D721Med (cell line): Measurements from ENCODE around the gene ANTXR2.

Source experiments
- DNase-seq: peaks from one replicate; pipeline ENCODE4 v3.0.0; 2011; ENCODE audit warnings: low spot score; ENCODE audit not compliant: insufficient read length
- FAIRE-seq: peaks from 2 replicates; lab custom pipeline; 2011; peaks lifted over from hg19 to GRCh38; lab: Jason Lieb, UNC
- TF ChIP-seq, protein P1 (sequence below): IDR thresholded peaks from 2 replicates; pipeline ENCODE4 v1.5.1; 2012; ENCODE audit warnings: mild to moderate bottlenecking, control low read depth; ENCODE audit not compliant: insufficient read depth; ENCODE audit errors: missing control alignments

The ANTXR2 gene

GRCh38 chr4:80092088-80092487 is 19.1 kb upstream of the ANTXR2 start:
- DNase-seq: no peak
- TF ChIP-seq, protein P1, sequence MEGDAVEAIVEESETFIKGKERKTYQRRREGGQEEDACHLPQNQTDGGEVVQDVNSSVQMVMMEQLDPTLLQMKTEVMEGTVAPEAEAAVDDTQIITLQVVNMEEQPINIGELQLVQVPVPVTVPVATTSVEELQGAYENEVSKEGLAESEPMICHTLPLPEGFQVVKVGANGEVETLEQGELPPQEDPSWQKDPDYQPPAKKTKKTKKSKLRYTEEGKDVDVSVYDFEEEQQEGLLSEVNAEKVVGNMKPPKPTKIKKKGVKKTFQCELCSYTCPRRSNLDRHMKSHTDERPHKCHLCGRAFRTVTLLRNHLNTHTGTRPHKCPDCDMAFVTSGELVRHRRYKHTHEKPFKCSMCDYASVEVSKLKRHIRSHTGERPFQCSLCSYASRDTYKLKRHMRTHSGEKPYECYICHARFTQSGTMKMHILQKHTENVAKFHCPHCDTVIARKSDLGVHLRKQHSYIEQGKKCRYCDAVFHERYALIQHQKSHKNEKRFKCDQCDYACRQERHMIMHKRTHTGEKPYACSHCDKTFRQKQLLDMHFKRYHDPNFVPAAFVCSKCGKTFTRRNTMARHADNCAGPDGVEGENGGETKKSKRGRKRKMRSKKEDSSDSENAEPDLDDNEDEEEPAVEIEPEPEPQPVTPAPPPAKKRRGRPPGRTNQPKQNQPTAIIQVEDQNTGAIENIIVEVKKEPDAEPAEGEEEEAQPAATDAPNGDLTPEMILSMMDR: no peak
- FAIRE-seq: no peak

GRCh38 chr4:80091688-80092087 is 18.7 kb upstream of the ANTXR2 start:
- no peak for FAIRE-seq

GRCh38 chr4:80091184-80091583 is 18.2 kb upstream of the ANTXR2 start:
- TF ChIP-seq, protein P1: no peak
- no peak for FAIRE-seq
- no peak for DNase-seq

More at GRCh38 chr4:80091688-80092087, 18.7 kb upstream of the ANTXR2 start:
- no peak for DNase-seq
- TF ChIP-seq, protein P1: no peak

DNA sequence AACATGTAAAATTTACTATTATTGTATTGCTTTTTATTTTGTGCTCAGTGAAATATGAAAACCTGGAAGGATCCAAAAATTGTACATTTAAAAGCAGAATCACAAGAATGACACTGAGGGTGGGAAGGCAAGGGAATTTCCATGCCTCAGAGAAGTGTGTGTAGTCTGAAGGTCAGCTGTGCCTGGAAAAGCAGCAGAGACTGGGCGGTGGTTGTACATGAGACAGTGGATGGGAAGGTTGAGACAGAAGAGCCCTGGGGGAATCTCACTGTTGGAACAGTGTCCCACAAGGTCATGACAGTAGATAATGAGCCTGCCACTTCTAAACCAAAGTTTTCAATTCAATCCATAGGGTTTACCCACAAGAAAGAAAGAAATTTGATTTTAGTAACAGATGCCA is 17.1 kb upstream of the ANTXR2 start:
- TF ChIP-seq, protein P1: no peak
- no peak for DNase-seq
- FAIRE-seq: no peak

- DNase-seq (no peak), FAIRE-seq (no peak)
- TF ChIP-seq, protein P1: no peak
These were observed 15.4 kb upstream of the ANTXR2 start for GRCh38 chr4:80088471-80088870.

- no peak for FAIRE-seq
- TF ChIP-seq, protein P1: no peak
- DNase-seq: no peak
These were observed 13.3 kb upstream of the ANTXR2 start for GRCh38 chr4:80086296-80086695.

GRCh38 chr4:80085081-80085480 is 12.1 kb upstream of the ANTXR2 start:
- FAIRE-seq: no peak
- no peak for DNase-seq
- TF ChIP-seq, protein P1: no peak
